ENCODE measurements around the gene PUSL1.

The PUSL1 gene

GRCh38 chr1:1307261-1307922 lies 1.0 kb upstream of the PUSL1 start:
- ChIA-PET CTCF (no interaction called here), POLR2A (interaction anchor here (0.9 kb wide), 1 partner anchor 18 kb away, joined by 3 read pairs; no protein-coding TSS in a partner anchor)
- no peak for DNase-seq (ENCODE audit: extremely low spot score)
- TF ChIP-seq FOXK2 (IDR thresholded peaks at IDR 0.05): no peak
- no peak for TF ChIP-seq ELF4 (IDR thresholded peaks at IDR 0.05)
- no peak for TF ChIP-seq CTBP1 (IDR thresholded peaks at IDR 0.05; ENCODE audit: borderline replicate concordance)
- TF ChIP-seq FOXM1 (IDR thresholded peaks at IDR 0.05; ENCODE audit: borderline replicate concordance): no peak
- TF ChIP-seq FOXA1 (IDR thresholded peaks at IDR 0.05): no peak
- no peak for TF ChIP-seq TARDBP (IDR thresholded peaks at IDR 0.05)
- no peak for TF ChIP-seq L3MBTL2 (conservative IDR thresholded peaks at IDR 0.05)

- ChIA-PET POLR2A (interaction anchor here (1.0 to 1.3 kb wide), 3 partner anchors 9 to 66 kb away, joined by 3 read pairs; partner anchors contain the start of gene AURKAIP1), CTCF (no interaction called here)
- TF ChIP-seq TARDBP (IDR thresholded peaks at IDR 0.05) (no peak), ELF4 (IDR thresholded peaks at IDR 0.05) (no peak), LEF1 (IDR thresholded peaks at IDR 0.05; ENCODE audit: borderline replicate concordance) (no peak; the same call in 1 of the 2 replicates), PKNOX1 (IDR thresholded peaks at IDR 0.05) (no peak), FOXA1 (IDR thresholded peaks at IDR 0.05) (no peak), HDGF (IDR thresholded peaks at IDR 0.05; ENCODE audit: borderline replicate concordance) (no peak), FOXK2 (IDR thresholded peaks at IDR 0.05) (no peak), L3MBTL2 (conservative IDR thresholded peaks at IDR 0.05) (no peak), CTBP1 (IDR thresholded peaks at IDR 0.05; ENCODE audit: borderline replicate concordance) (no peak), ZNF384 (IDR thresholded peaks at IDR 0.05) (no peak), ARNT (IDR thresholded peaks at IDR 0.05) (no peak), SUZ12 (IDR thresholded peaks at IDR 0.05) (no peak), BHLHE40 (IDR thresholded peaks at IDR 0.05; ENCODE audit: borderline replicate concordance) (no peak)
- DNase-seq (ENCODE audit: extremely low spot score): no peak
Measured at GRCh38 chr1:1308756-1309250, 406 bp downstream of the PUSL1 start.

- ChIA-PET POLR2A (interaction anchor here (0.7 to 1.3 kb wide), 5 partner anchors 9 to 78 kb away, joined by 3 read pairs; partner anchors contain the start of genes AURKAIP1 and SDF4), CTCF (no interaction called here)
- DNase-seq (ENCODE audit: extremely low spot score): no peak
- TF ChIP-seq NFRKB (IDR thresholded peaks at IDR 0.05) (no peak), FOXA1 (IDR thresholded peaks at IDR 0.05) (no peak), HDGF (IDR thresholded peaks at IDR 0.05; ENCODE audit: borderline replicate concordance) (no peak), LEF1 (IDR thresholded peaks at IDR 0.05; ENCODE audit: borderline replicate concordance) (no peak), SP1 (IDR thresholded peaks at IDR 0.05) (no peak), L3MBTL2 (conservative IDR thresholded peaks at IDR 0.05) (no peak), ZNF384 (IDR thresholded peaks at IDR 0.05) (no peak), SUZ12 (IDR thresholded peaks at IDR 0.05) (no peak), TARDBP (IDR thresholded peaks at IDR 0.05) (no peak), PKNOX1 (IDR thresholded peaks at IDR 0.05) (no peak), ELF4 (IDR thresholded peaks at IDR 0.05) (no peak), FOXM1 (IDR thresholded peaks at IDR 0.05; ENCODE audit: borderline replicate concordance) (no peak)
Measured at GRCh38 chr1:1309251-1310108, 1.1 kb downstream of the PUSL1 start.

GRCh38 chr1:1310109-1310385 lies 1.6 kb downstream of the PUSL1 start:
- TF ChIP-seq CTBP1 (IDR thresholded peaks at IDR 0.05; ENCODE audit: borderline replicate concordance) (no peak), FOXK2 (IDR thresholded peaks at IDR 0.05) (no peak), ELF4 (IDR thresholded peaks at IDR 0.05) (no peak), ARNT (IDR thresholded peaks at IDR 0.05) (no peak), FOXM1 (IDR thresholded peaks at IDR 0.05; ENCODE audit: borderline replicate concordance) (no peak), FOXA1 (IDR thresholded peaks at IDR 0.05) (no peak), BHLHE40 (IDR thresholded peaks at IDR 0.05; ENCODE audit: borderline replicate concordance) (no peak), TARDBP (IDR thresholded peaks at IDR 0.05) (no peak), NFRKB (IDR thresholded peaks at IDR 0.05) (no peak), LEF1 (IDR thresholded peaks at IDR 0.05; ENCODE audit: borderline replicate concordance) (no peak)
- ChIA-PET POLR2A (interaction anchor here (0.9 to 1.3 kb wide), 3 partner anchors 10 to 65 kb away, joined by 3 read pairs; partner anchors contain the start of gene AURKAIP1), CTCF (no interaction called here)
- no peak for DNase-seq (ENCODE audit: extremely low spot score)

GRCh38 chr1:1310476-1311053 lies 2.2 kb downstream of the PUSL1 start:
- POLR2A ChIA-PET: no interaction called here
- CTCF ChIA-PET: no interaction called here
- no peak for TF ChIP-seq FOXA1 (IDR thresholded peaks at IDR 0.05)
- no peak for TF ChIP-seq HDGF (IDR thresholded peaks at IDR 0.05; ENCODE audit: borderline replicate concordance)
- no peak for TF ChIP-seq CTBP1 (IDR thresholded peaks at IDR 0.05; ENCODE audit: borderline replicate concordance)
- no peak for TF ChIP-seq TARDBP (IDR thresholded peaks at IDR 0.05)
- TF ChIP-seq ELF4 (IDR thresholded peaks at IDR 0.05): no peak
- no peak for TF ChIP-seq PKNOX1 (IDR thresholded peaks at IDR 0.05)
- no peak for TF ChIP-seq SUZ12 (IDR thresholded peaks at IDR 0.05)
- TF ChIP-seq ZNF384 (IDR thresholded peaks at IDR 0.05): no peak
- no peak for TF ChIP-seq L3MBTL2 (conservative IDR thresholded peaks at IDR 0.05)
- no peak for TF ChIP-seq LEF1 (IDR thresholded peaks at IDR 0.05; ENCODE audit: borderline replicate concordance)
- no peak for TF ChIP-seq FOXM1 (IDR thresholded peaks at IDR 0.05; ENCODE audit: borderline replicate concordance)
- no peak for TF ChIP-seq ARNT (IDR thresholded peaks at IDR 0.05)
- TF ChIP-seq SP1 (IDR thresholded peaks at IDR 0.05): no peak
- TF ChIP-seq FOXK2 (IDR thresholded peaks at IDR 0.05): no peak
- TF ChIP-seq BHLHE40 (IDR thresholded peaks at IDR 0.05; ENCODE audit: borderline replicate concordance): no peak
- TF ChIP-seq NFRKB (IDR thresholded peaks at IDR 0.05): no peak
- no peak for DNase-seq (ENCODE audit: extremely low spot score)

Measured in HEK293T (cell line).